Immature natural killer cell (primary cell): ENCODE results near the gene ZNF813. TPM values are rescaled to one million over a fixed set of nuclear protein-coding genes. Genes with fewer than 3 reads are reported as not detected.

Source experiments
- DNase-seq, 3 donors: peaks; one replicate each; pipeline ENCODE4 v3.0.0; 2022; ENCODE audit warnings: mixed read lengths in 1 of 3
- H3K27ac Mint-ChIP-seq, 6 donors: one replicate each; pipeline ENCODE4 v1.8.0; 2020; ENCODE audit warnings: mixed read lengths in 6 of 6, mild to moderate bottlenecking in 5 of 6, inconsistent platforms in 4 of 6, moderate library complexity in 3 of 6
- H3K27me3 Mint-ChIP-seq, 3 donors: one replicate each; pipeline ENCODE4 v1.8.0; 2020 to 2021; ENCODE audit warnings: low read depth in 3 of 3, mild to moderate bottlenecking in 3 of 3, mixed read lengths in 3 of 3, moderate library complexity in 3 of 3, inconsistent platforms in 1 of 3
- H3K36me3 Mint-ChIP-seq, 3 donors: one replicate each; pipeline ENCODE4 v1.8.0; 2020; ENCODE audit warnings: mixed read lengths in 3 of 3, inconsistent platforms in 2 of 3, mild to moderate bottlenecking in 2 of 3
- H3K4me1 Mint-ChIP-seq, 2 donors: one replicate each; pipeline ENCODE4 v1.8.0; 2020; ENCODE audit warnings: inconsistent platforms in 2 of 2, mild to moderate bottlenecking in 2 of 2, mixed read lengths in 2 of 2, moderate library complexity in 1 of 2
- H3K4me3 Mint-ChIP-seq, 5 donors: one replicate each; pipeline ENCODE4 v1.8.0; 2020; ENCODE audit warnings: mild to moderate bottlenecking in 5 of 5, mixed read lengths in 5 of 5, inconsistent platforms in 3 of 5, moderate library complexity in 3 of 5
- H3K9me3 Mint-ChIP-seq, 6 donors: one replicate each; pipeline ENCODE4 v1.8.0; 2020; ENCODE audit warnings: mild to moderate bottlenecking in 6 of 6, mixed read lengths in 6 of 6, inconsistent platforms in 4 of 6, moderate library complexity in 3 of 6
- polyA plus RNA-seq, 3 donors: library from polyadenylated mRNA; unstranded; fragments of 300-500 nt; fragmentation: Illumina TruSeq; gene quantifications; one replicate each; pipeline ENCODE4 v1.2.3, GENCODE V29; 2021

Gene ZNF813
- polyA plus RNA-seq, 3 donors from 2014 or later: 1.6 to 6.1 (median 2.7) TPM

DNA sequence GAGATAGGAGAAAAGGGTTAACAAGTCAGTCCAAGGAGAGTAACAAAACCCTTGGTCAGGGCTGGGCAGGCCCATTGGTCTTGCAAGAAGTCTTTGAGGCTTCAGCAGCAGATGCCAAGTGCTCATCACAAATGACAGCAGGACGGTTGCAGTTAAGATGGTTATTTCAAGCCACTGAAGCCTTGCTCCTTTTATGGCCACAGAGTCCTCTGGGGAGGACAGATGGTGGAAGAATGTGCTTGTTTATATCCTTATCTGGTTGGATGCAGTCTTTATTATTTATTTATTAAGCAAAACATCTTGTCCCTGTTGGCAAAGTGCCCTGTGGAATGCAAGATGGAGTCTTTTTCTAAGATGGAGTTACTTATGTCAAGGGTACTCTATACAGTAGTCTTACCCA lies 51.2 kb downstream of the ZNF813 start:
- DNase-seq: no peak
- H3K4me1 Mint-ChIP-seq: peaks cover 16 to 17% of the 10 kb centered on the region in 2 donors
- peak overlapping the region in 1 of 6 donors; percentile 32 for H3K27ac Mint-ChIP-seq
- peaks cover 0 to 6% (median 2%) of the 10 kb centered on the region in 3 donors for H3K27me3 Mint-ChIP-seq
- H3K9me3 Mint-ChIP-seq: peaks cover 0 to 3% (median 0%) of the 10 kb centered on the region in 6 donors
- H3K36me3 Mint-ChIP-seq: peaks cover 4 to 5% (median 4%) of the 10 kb centered on the region in 3 donors
- peak overlapping the region; percentile 0 to 52 (median 37) for H3K4me3 Mint-ChIP-seq

GRCh38 chr19:53519446-53519845 lies 51.9 kb downstream of the ZNF813 start:
- H3K27ac Mint-ChIP-seq: peak overlapping the region in 3 of 6 donors; percentile 18 to 71 (median 31)

DNA sequence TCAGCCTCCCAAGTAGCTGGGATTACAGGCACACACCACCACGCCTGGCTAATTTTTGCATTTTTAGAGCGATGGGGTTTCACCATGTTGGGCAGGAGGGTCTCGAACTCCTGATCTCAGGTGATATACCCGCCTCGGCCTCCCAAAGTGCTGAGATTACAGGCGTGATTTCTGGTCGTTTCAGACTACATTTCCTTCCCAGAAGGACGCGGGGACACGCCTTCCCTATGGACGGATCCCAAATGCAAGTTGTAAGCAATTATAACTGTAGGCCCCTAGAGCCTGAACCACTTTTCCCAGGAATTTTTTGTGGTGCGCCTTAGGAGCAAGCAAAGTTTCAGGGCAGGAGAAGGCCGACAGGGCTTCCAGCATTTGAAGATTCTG lies 52.6 kb downstream of the ZNF813 start:
- Mint-ChIP-seq H3K4me1 (peaks cover 16 to 17% of the 10 kb centered on the region in 2 donors), H3K4me3 (peak overlapping the region; percentile 93 to 99 (median 98)), H3K27ac (peak overlapping the region; percentile 92 to 98 (median 95)), H3K9me3 (peaks cover 0 to 3% (median 0%) of the 10 kb centered on the region in 6 donors), H3K27me3 (peaks cover 2 to 6% (median 2%) of the 10 kb centered on the region in 3 donors), H3K36me3 (peaks cover 7 to 11% (median 9%) of the 10 kb centered on the region in 3 donors)
- DNase-seq: no peak

More at GRCh38 chr19:53519446-53519845, 51.9 kb downstream of the ZNF813 start:
- DNase-seq: no peak
- peaks cover 0 to 3% (median 0%) of the 10 kb centered on the region in 6 donors for H3K9me3 Mint-ChIP-seq
- H3K4me3 Mint-ChIP-seq: peak overlapping the region; percentile 24 to 68 (median 54)
- H3K4me1 Mint-ChIP-seq: peaks cover 16 to 17% of the 10 kb centered on the region in 2 donors
- H3K36me3 Mint-ChIP-seq: peaks cover 7 to 8% (median 7%) of the 10 kb centered on the region in 3 donors
- peaks cover 0 to 6% (median 2%) of the 10 kb centered on the region in 3 donors for H3K27me3 Mint-ChIP-seq

GRCh38 chr19:53520547-53521372 lies 53.2 kb downstream of the ZNF813 start:
- peaks cover 0 to 7% (median 5%) of the 10 kb centered on the region in 6 donors for H3K9me3 Mint-ChIP-seq
- H3K4me1 Mint-ChIP-seq: peaks cover 16 to 17% of the 10 kb centered on the region in 2 donors
- H3K4me3 Mint-ChIP-seq: peak overlapping the region; percentile 93 to 99 (median 98)

DNA sequence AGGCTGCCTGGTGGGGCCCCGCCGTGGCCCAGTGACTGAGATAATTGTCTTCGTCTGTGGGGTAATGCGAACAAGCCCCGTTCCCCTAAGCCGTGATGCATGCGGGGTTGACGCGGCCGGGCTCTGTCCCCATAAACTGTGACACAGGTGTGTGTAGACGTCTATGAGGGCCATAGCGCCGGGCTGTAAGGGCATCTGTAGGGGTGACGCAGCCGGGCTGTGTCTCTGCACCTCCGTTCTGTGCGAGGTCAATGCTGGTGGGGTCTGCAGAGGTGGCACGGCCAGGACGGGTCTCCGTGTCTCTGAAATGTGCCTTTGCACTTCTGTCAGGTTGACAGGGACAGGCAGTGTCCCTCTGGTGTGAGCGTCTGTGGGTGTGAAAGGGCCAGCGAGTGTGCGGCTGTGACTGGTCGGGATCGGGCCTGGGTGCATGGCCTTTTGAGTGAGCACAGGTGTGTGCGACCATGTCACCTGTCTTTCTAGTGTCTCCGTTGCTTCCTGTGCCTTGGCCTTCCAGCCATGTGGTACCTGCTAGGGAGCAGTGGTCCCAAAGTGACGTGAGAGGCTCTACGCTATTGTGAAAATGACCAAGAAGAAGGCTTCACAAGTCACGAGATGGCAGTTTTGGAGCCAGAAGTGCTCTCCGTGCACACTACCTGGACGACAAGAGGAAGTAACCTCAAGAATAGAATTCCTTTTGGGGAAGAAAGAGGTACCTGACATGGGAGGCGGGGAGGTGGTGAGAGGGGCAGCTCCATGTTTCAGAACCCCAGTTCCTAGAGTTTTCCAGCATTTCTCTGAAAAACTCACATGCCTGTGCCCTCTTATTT lies 54.1 kb downstream of the ZNF813 start:
- Mint-ChIP-seq H3K27me3 (peaks cover 2 to 6% (median 2%) of the 10 kb centered on the region in 3 donors), H3K36me3 (peaks cover 19 to 21% (median 21%) of the 10 kb centered on the region in 3 donors), H3K4me3 (peak overlapping the region; percentile 93 to 99 (median 98)), H3K4me1 (peaks cover 16 to 17% of the 10 kb centered on the region in 2 donors), H3K27ac (peak overlapping the region; percentile 69 to 98 (median 94)), H3K9me3 (peaks cover 5 to 13% (median 11%) of the 10 kb centered on the region in 6 donors)
- no peak for DNase-seq

More at GRCh38 chr19:53520547-53521372, 53.2 kb downstream of the ZNF813 start:
- peak overlapping the region; percentile 92 to 98 (median 95) for H3K27ac Mint-ChIP-seq
- H3K36me3 Mint-ChIP-seq: peaks cover 13 to 16% (median 15%) of the 10 kb centered on the region in 3 donors
- peaks cover 2 to 6% (median 2%) of the 10 kb centered on the region in 3 donors for H3K27me3 Mint-ChIP-seq
- DNase-seq: peak; percentile 87 to 88 (median 88)

- H3K27ac Mint-ChIP-seq: no peak overlapping the region
- peaks cover 9 to 10% of the 10 kb centered on the region in 2 donors for H3K4me1 Mint-ChIP-seq
- H3K27me3 Mint-ChIP-seq: peaks cover 1 to 6% (median 4%) of the 10 kb centered on the region in 3 donors
- no peak overlapping the region for H3K4me3 Mint-ChIP-seq
- no peak for DNase-seq
- H3K9me3 Mint-ChIP-seq: peaks cover 5 to 13% (median 12%) of the 10 kb centered on the region in 6 donors
- peaks cover 21 to 37% (median 30%) of the 10 kb centered on the region in 3 donors for H3K36me3 Mint-ChIP-seq
Observed at GRCh38 chr19:53525922-53526321, 58.4 kb downstream of the ZNF813 start.

DNA sequence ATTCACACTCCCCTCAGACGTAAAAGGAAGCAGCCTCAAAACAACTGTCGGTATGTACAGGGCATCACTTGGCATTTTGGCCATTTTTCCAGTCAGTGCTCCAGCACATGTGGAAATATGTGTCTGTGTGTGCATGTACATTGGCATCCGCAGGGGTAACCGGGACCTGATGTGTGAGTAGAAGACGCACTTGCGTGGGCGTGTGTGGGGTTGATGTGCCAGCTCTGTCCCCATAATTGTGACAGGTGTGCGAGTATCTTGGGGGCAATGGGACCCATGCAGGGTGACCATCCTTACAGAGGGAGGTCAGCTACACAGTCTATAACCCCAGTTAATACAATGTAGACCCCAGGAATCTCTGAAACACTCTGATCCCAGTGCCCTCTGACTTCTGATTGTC lies 63.1 kb downstream of the ZNF813 start:
- no peaks in the 10 kb centered on the region for H3K4me1 Mint-ChIP-seq
- H3K27me3 Mint-ChIP-seq: peaks cover 0 to 4% (median 0%) of the 10 kb centered on the region in 3 donors
- H3K4me3 Mint-ChIP-seq: no peak overlapping the region
- DNase-seq: no peak
- peaks cover 10 to 28% (median 20%) of the 10 kb centered on the region in 3 donors for H3K36me3 Mint-ChIP-seq
- H3K9me3 Mint-ChIP-seq: peaks cover 5 to 10% (median 7%) of the 10 kb centered on the region in 6 donors
- H3K27ac Mint-ChIP-seq: no peak overlapping the region

- no peak overlapping the region for H3K27ac Mint-ChIP-seq
- peaks cover 3 to 20% (median 14%) of the 10 kb centered on the region in 3 donors for H3K36me3 Mint-ChIP-seq
- H3K27me3 Mint-ChIP-seq: peaks cover 0 to 4% (median 0%) of the 10 kb centered on the region in 3 donors
- peaks cover 0 to 4% of the 10 kb centered on the region in 2 donors for H3K4me1 Mint-ChIP-seq
- no peak for DNase-seq
- H3K4me3 Mint-ChIP-seq: no peak overlapping the region
- peaks cover 0 to 3% (median 0%) of the 10 kb centered on the region in 6 donors for H3K9me3 Mint-ChIP-seq
Observed at GRCh38 chr19:53531457-53531856, 63.9 kb downstream of the ZNF813 start.

DNA sequence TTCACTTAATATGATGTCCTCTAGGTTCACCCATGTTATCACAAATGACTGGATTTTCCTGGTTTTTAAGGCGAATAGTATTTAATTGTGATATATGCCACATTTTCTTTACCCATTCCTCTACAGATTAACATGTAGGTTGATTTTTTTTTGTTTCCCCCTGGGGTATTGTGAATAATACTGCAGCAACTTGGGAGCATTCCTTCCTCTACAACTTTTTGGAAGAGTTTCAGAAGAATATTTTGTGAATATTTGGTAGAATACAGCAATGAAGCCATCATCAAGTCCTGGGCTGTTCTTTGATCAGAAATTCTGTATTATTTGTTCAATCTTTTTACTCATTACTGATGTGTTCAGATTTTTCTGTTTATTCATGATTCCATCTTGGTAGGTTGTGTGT lies 64.8 kb downstream of the ZNF813 start:
- H3K9me3 Mint-ChIP-seq: peaks cover 0 to under 1% (median 0%) of the 10 kb centered on the region in 6 donors

GRCh38 chr19:53536225-53536548 lies 68.7 kb downstream of the ZNF813 start:
- Mint-ChIP-seq H3K27me3 (peaks cover 13 to 34% (median 18%) of the 10 kb centered on the region in 3 donors), H3K4me3 (peak overlapping the region; percentile 10 to 68 (median 51)), H3K9me3 (peaks cover 0 to 1% (median 0%) of the 10 kb centered on the region in 6 donors), H3K27ac (peak overlapping the region in 5 of 6 donors; percentile 84 to 100 (median 95)), H3K36me3 (peaks cover 2 to 14% (median 11%) of the 10 kb centered on the region in 3 donors), H3K4me1 (peaks cover 19 to 21% of the 10 kb centered on the region in 2 donors)
- peak in 1 of 3 donors; percentile 37 for DNase-seq

More for the DNA sequence above, 64.8 kb downstream of the ZNF813 start:
- no peak for DNase-seq
- Mint-ChIP-seq H3K27ac (no peak overlapping the region), H3K4me1 (peaks cover 0 to 4% of the 10 kb centered on the region in 2 donors), H3K4me3 (no peak overlapping the region), H3K27me3 (peaks cover 0 to 2% (median 0%) of the 10 kb centered on the region in 3 donors), H3K36me3 (peaks cover 3 to 17% (median 12%) of the 10 kb centered on the region in 3 donors)

DNA sequence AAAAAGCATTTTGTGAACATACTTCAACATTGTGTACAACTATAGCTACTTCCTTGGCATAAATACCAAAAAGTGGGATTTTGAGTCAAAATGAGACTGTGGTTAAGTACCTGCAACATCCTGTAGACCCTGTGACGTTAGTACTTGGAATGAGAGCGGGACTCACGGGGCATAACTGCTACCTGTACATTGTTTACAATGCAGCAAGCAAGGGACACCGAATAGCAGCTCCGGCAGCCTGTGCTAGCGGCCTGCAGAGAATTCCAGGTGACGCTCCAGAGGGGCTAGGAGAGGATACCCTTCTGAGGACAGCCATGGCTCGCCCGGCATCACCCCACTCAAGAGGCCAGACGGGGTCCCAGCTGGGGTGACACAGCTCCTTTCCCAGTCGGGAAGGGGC lies 69.6 kb downstream of the ZNF813 start:
- Mint-ChIP-seq H3K27ac (peak overlapping the region; percentile 96 to 100 (median 99)), H3K4me3 (peak overlapping the region; percentile 93 to 98 (median 95)), H3K9me3 (peaks cover 0 to 1% (median 0%) of the 10 kb centered on the region in 6 donors), H3K27me3 (peaks cover 13 to 34% (median 18%) of the 10 kb centered on the region in 3 donors), H3K4me1 (peaks cover 19 to 21% of the 10 kb centered on the region in 2 donors), H3K36me3 (peaks cover 0 to 16% (median 9%) of the 10 kb centered on the region in 3 donors)
- DNase-seq: peak in 1 of 3 donors; percentile 24

DNA sequence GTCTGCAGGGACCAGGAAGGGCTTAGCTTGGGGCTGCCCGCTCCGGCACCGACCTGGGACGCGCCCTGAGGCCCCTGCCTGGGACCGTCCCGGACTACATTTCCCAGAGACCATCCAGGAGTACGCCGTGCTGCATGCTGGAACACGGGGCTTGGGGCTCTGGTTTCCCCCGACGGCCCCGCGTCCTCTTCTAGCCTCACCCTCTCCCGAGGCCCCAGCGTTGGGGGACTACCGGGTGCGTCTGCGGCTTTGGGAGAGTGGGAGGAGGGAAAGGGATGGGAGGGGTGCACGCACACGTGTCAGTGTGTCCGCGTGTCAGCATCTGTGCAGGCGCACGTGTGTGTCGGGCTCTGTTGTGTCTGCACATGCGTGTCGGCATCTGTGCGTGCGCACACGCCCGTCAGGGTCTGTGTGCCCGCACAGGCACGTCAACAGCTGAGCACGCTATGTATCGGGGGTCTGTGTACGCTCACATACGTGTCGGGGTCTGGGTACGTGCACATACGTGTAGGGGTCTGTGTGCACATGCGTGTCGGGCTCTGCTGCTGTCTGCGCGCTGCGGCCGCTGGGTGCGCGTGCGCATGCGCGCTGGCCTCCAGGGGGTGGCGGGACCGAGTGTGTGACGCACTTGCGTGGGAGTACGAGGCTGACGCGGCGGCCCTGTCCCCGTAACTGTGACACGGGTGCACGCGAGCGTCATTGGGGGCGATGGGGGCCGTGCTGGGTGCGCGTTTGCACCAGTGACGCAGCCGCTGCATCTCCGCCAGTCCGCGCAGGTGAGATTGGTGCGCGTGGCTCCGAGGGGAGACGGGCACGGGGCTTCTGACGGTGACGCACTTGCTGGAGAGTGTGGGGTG lies 70.2 kb downstream of the ZNF813 start, which contains the start of gene ZNF331:
Gene ZNF331, plus strand, starts transcription at position 625 of the 857 bp plus-strand sequence. CDS start 31,232 bp downstream, outside the sequence.
- Mint-ChIP-seq H3K27ac (peak within 1 kb of the TSS; percentile 96 to 100 (median 99)), H3K9me3 (peaks cover 0 to 1% (median 0%) of the 10 kb centered on the region in 6 donors), H3K4me1 (peaks cover 19 to 21% of the 10 kb centered on the region in 2 donors), H3K27me3 (peaks cover 13 to 34% (median 18%) of the 10 kb centered on the region in 3 donors), H3K36me3 (peaks cover 0 to 18% (median 9%) of the 10 kb centered on the region in 3 donors), H3K4me3 (peak within 1 kb of the TSS; percentile 93 to 98 (median 95))
- peak; percentile 93 to 97 (median 95) for DNase-seq
